Uterus (tissue), 4 donors: Measurements from ENCODE around the gene SCAPER. TPM values are rescaled to one million over a fixed set of nuclear protein-coding genes. Genes with fewer than 3 reads are reported as not detected.
"Not testable (repeated sequence)": the region's sequence is repeated elsewhere in the genome, so short reads cannot be mapped to it uniquely, and the experiment has no call there.

Source experiments
- DNase-seq, 2 donors: peaks; one replicate each; pipeline ENCODE4 v3.0.0-alpha.2; 2019 to 2020
- H3K27ac ChIP-seq, 2 donors: fragments of 200-600 bp; sonication (generic); 1 replicate in 1 of 2; 2 replicates in 1 of 2; pipeline ENCODE4 v1.5.1; 2016 to 2018
- H3K27me3 ChIP-seq, 2 donors: fragments of 200-600 bp; sonication (generic); one replicate each; pipeline ENCODE4 v1.5.1; 2018 to 2019; ENCODE audit warnings: control low read depth in 1 of 2
- H3K36me3 ChIP-seq, 2 donors: fragments of 200-600 bp; sonication (generic); one replicate each; pipeline ENCODE4 v1.5.1; 2019; ENCODE audit warnings: control low read depth in 1 of 2
- H3K4me1 ChIP-seq, 2 donors: fragments of 200-600 bp; sonication (generic); one replicate each; pipeline ENCODE4 v1.5.1; 2018 to 2019; ENCODE audit warnings: control low read depth in 1 of 2
- H3K4me3 ChIP-seq, 2 donors: fragments of 200-600 bp; sonication (generic); 1 replicate in 1 of 2; 2 replicates in 1 of 2; pipeline ENCODE4 v1.5.1; 2018 to 2019; ENCODE audit warnings: mild to moderate bottlenecking in 1 of 2
- H3K9me3 ChIP-seq, 2 donors: fragments of 200-600 bp; sonication (generic); one replicate each; pipeline ENCODE4 v1.5.1; 2019; ENCODE audit warnings: control low read depth in 1 of 2
- CTCF ChIP-seq, 4 experiments: fragments of 200-600 bp in 2 of 4; fragments of 450-650 bp in 2 of 4; sonication (generic) in 2 of 4; IDR thresholded peaks; one replicate each; pipeline ENCODE4 v1.5.1; 2016 to 2019; ENCODE audit warnings: antibody characterized with exemption in 4 of 4, mild to moderate bottlenecking in 2 of 4, moderate library complexity in 1 of 4
- POLR2A ChIP-seq, 2 donors: fragments of 450-650 bp; IDR thresholded peaks; one replicate each; pipeline ENCODE4 v1.6.1; 2016; ENCODE audit warnings: antibody characterized with exemption in 2 of 2, mild to moderate bottlenecking in 1 of 2, moderate library complexity in 1 of 2
- intact Hi-C: fragments of 100-400 bp; cut with DNase I; formaldehyde crosslinking; loops from one replicate; pipeline ENCODE4 v1.15.1; 2023; ENCODE audit warnings: low total_unique reads
- total RNA-seq, 4 donors: library from RNA; depleted of rRNA in 3 of 4; stranded (reverse); fragments of >200 nt in 3 of 4; gene quantifications; one replicate each; pipeline versions ENCODE4 v1.1.0 to v1.2.4, GENCODE V29; 2014 to 2023
- donor health status: DM: yes; HTN: yes; CAD: no.

Gene SCAPER
- total RNA-seq, 4 donors from 2014 or later: 10.6 to 74.2 (median 32.9) TPM

GRCh38 chr15:76324066-76324465 is 581.1 kb downstream of the SCAPER start:
- Histone ChIP-seq H3K4me1 (no peaks in the 10 kb centered on the region), H3K27me3 (peaks cover 0 to 6% of the 10 kb centered on the region in 2 donors), H3K27ac (no peak overlapping the region), H3K4me3 (no peak overlapping the region), H3K9me3 (no peaks in the 10 kb centered on the region), H3K36me3 (no peaks in the 10 kb centered on the region)
- no peak for DNase-seq
- intact Hi-C loops: no loop called here
- TF ChIP-seq POLR2A (IDR thresholded peaks at IDR 0.05): no peak
- no peak for TF ChIP-seq CTCF (IDR thresholded peaks at IDR 0.05)

GRCh38 chr15:76321602-76322001 is 583.5 kb downstream of the SCAPER start:
- Histone ChIP-seq H3K4me1 (no peaks in the 10 kb centered on the region), H3K27ac (no peak overlapping the region), H3K36me3 (no peaks in the 10 kb centered on the region), H3K27me3 (peaks cover 0 to 6% of the 10 kb centered on the region in 2 donors), H3K9me3 (no peaks in the 10 kb centered on the region), H3K4me3 (no peak overlapping the region)
- no peak for DNase-seq
- TF ChIP-seq CTCF (IDR thresholded peaks at IDR 0.05) (no peak), POLR2A (IDR thresholded peaks at IDR 0.05) (no peak)
- intact Hi-C loops: no loop called here

- H3K36me3 ChIP-seq: no peaks in the 10 kb centered on the region
- no peaks in the 10 kb centered on the region for H3K4me1 ChIP-seq
- H3K9me3 ChIP-seq: no peaks in the 10 kb centered on the region
- H3K27ac ChIP-seq: no peak overlapping the region
- TF ChIP-seq CTCF (IDR thresholded peaks at IDR 0.05) (no peak), POLR2A (IDR thresholded peaks at IDR 0.05) (no peak)
- H3K27me3 ChIP-seq: peaks cover 0 to 6% of the 10 kb centered on the region in 2 donors
- no peak for DNase-seq
- intact Hi-C loops: no loop called here
- H3K4me3 ChIP-seq: no peak overlapping the region
Observed at GRCh38 chr15:76321171-76321570, 584.0 kb downstream of the SCAPER start.

- Histone ChIP-seq H3K9me3 (no peaks in the 10 kb centered on the region), H3K36me3 (no peaks in the 10 kb centered on the region), H3K4me3 (no peak overlapping the region), H3K4me1 (no peaks in the 10 kb centered on the region), H3K27me3 (peaks cover 0 to 6% of the 10 kb centered on the region in 2 donors), H3K27ac (no peak overlapping the region)
- intact Hi-C loops: no loop called here
- no peak for TF ChIP-seq POLR2A (IDR thresholded peaks at IDR 0.05)
- no peak for TF ChIP-seq CTCF (IDR thresholded peaks at IDR 0.05)
- DNase-seq: no peak
Observed at GRCh38 chr15:76320012-76320411, 585.1 kb downstream of the SCAPER start.

GRCh38 chr15:76313731-76314130 is 591.4 kb downstream of the SCAPER start:
- Histone ChIP-seq H3K9me3 (no peaks in the 10 kb centered on the region), H3K4me3 (no peak overlapping the region), H3K27me3 (no peaks in the 10 kb centered on the region), H3K36me3 (no peaks in the 10 kb centered on the region), H3K27ac (no peak overlapping the region), H3K4me1 (no peaks in the 10 kb centered on the region)
- intact Hi-C loops: no loop called here
- no peak for DNase-seq
- TF ChIP-seq CTCF (IDR thresholded peaks at IDR 0.05) (no peak), POLR2A (IDR thresholded peaks at IDR 0.05) (no peak)

- H3K4me3 ChIP-seq, H3K36me3 ChIP-seq, H3K4me1 ChIP-seq, DNase-seq, H3K27me3 ChIP-seq, intact Hi-C loops, H3K27ac ChIP-seq, H3K9me3 ChIP-seq: not testable (repeated sequence)
Observed at GRCh38 chr15:76313175-76313567, 592.0 kb downstream of the SCAPER start.
